Neural cell (in vitro differentiated cells): Measurements from ENCODE around the gene LANCL3. TPM values are rescaled to one million over a fixed set of nuclear protein-coding genes. Genes with fewer than 3 reads are reported as not detected.
"Not testable (repeated sequence)": the region's sequence is repeated elsewhere in the genome, so short reads cannot be mapped to it uniquely, and the experiment has no call there.

Experiments used
- H2AFZ ChIP-seq: fragments of 200-600, 300-800 bp; sonication (generic), shearing (Covaris generic); 2 replicates; pipeline ENCODE4 v1.6.0; 2014; ENCODE audit warnings: low read depth, mild to moderate bottlenecking, antibody characterized with exemption, low read length, moderate library complexity
- H3F3A ChIP-seq: fragments of 200-600 bp; shearing (Covaris generic); 2 replicates; pipeline ENCODE4 v1.6.1; 2016; ENCODE audit warnings: mild to moderate bottlenecking, moderate library complexity, mixed read lengths, antibody characterized with exemption, low read length; ENCODE audit not compliant: insufficient read depth, poor library complexity, severe bottlenecking
- H3K27ac ChIP-seq: fragments of 200-600, 300-800 bp; sonication (generic), shearing (Covaris generic); 2 replicates; pipeline ENCODE4 v1.5.1; 2014; ENCODE audit warnings: mild to moderate bottlenecking, low read length, moderate library complexity
- H3K27me3 ChIP-seq: fragments of 300-800, 200-600 bp; sonication (generic), shearing (Covaris generic); 2 replicates; pipeline ENCODE4 v1.6.0; 2014; ENCODE audit warnings: mild to moderate bottlenecking, low read depth, low read length, moderate library complexity; ENCODE audit not compliant: insufficient read depth
- H3K36me3 ChIP-seq: fragments of 300-800, 200-600 bp; sonication (generic), shearing (Covaris generic); 2 replicates; pipeline ENCODE4 v1.5.1; 2014; ENCODE audit warnings: mild to moderate bottlenecking, antibody characterized with exemption, low read length, moderate library complexity; ENCODE audit not compliant: insufficient read depth
- H3K4me2 ChIP-seq: fragments of 300-800, 200-600 bp; sonication (generic), shearing (Covaris generic); 2 replicates; pipeline ENCODE4 v1.6.0; 2014; ENCODE audit warnings: mild to moderate bottlenecking, low read length
- H3K4me3 ChIP-seq: fragments of 300-800, 200-600 bp; sonication (generic), shearing (Covaris generic); 2 replicates; pipeline ENCODE4 v1.5.1; 2014; ENCODE audit warnings: mild to moderate bottlenecking, low read length, moderate library complexity
- H3K79me2 ChIP-seq: fragments of 200-600 bp; shearing (Covaris generic); replicated peaks from 2 replicates; pipeline ENCODE4 v1.6.0; 2014; ENCODE audit warnings: mild to moderate bottlenecking, low read length, moderate library complexity; ENCODE audit not compliant: insufficient read depth
- H3K9ac ChIP-seq: fragments of 300-800, 200-600 bp; sonication (generic), shearing (Covaris generic); 2 replicates; pipeline ENCODE4 v1.6.1; 2016; ENCODE audit warnings: mild to moderate bottlenecking, low read length, mixed read lengths
- H3K9me2 ChIP-seq: fragments of 200-600 bp; shearing (Covaris generic); 2 replicates; pipeline ENCODE4 v1.6.1; 2016; ENCODE audit warnings: mild to moderate bottlenecking, low read length, mixed read lengths; ENCODE audit not compliant: insufficient read depth
- H3K9me3 ChIP-seq: fragments of 200-600, 300-800 bp; sonication (generic), shearing (Covaris generic); 2 replicates; pipeline ENCODE4 v1.6.1; 2016; ENCODE audit warnings: mild to moderate bottlenecking, mixed run types, low read length, moderate library complexity, mixed read lengths
- H4K20me1 ChIP-seq: fragments of 200-600 bp; shearing (Covaris generic); 2 replicates; pipeline ENCODE4 v1.6.1; 2016; ENCODE audit warnings: mild to moderate bottlenecking, mixed run types; ENCODE audit not compliant: insufficient read depth
- CTCF ChIP-seq: fragments of 450-650 bp; IDR thresholded peaks from 2 replicates; pipeline ENCODE4 v1.5.1; 2014; ENCODE audit warnings: antibody characterized with exemption, mild to moderate bottlenecking, moderate library complexity; ENCODE audit not compliant: poor library complexity, severe bottlenecking
- EP300 ChIP-seq: fragments of 450-650 bp; conservative IDR thresholded peaks from 2 replicates; pipeline ENCODE4 v1.6.1; 2014; ENCODE audit warnings: antibody characterized with exemption, mild to moderate bottlenecking, moderate library complexity; ENCODE audit not compliant: poor library complexity, severe bottlenecking
- EZH2 ChIP-seq: fragments of 200-600, 300-800 bp; shearing (Covaris generic), sonication (generic); IDR thresholded peaks from 2 replicates; pipeline ENCODE4 v1.6.1; 2014; ENCODE audit warnings: antibody characterized with exemption, low read length, borderline replicate concordance, mild to moderate bottlenecking; ENCODE audit not compliant: insufficient read depth, poor library complexity, severe bottlenecking
- MXI1 ChIP-seq: fragments of 450-650 bp; conservative IDR thresholded peaks from 2 replicates; pipeline ENCODE4 v1.6.1; 2014; ENCODE audit warnings: antibody characterized with exemption, mild to moderate bottlenecking; ENCODE audit not compliant: poor library complexity, severe bottlenecking
- POLR2AphosphoS5 ChIP-seq: IDR thresholded peaks from 2 replicates; pipeline ENCODE4 v1.6.1; 2012
- RAD21 ChIP-seq: fragments of 450-650 bp; conservative IDR thresholded peaks from 2 replicates; pipeline ENCODE4 v1.6.1; 2014; ENCODE audit warnings: antibody characterized with exemption, mild to moderate bottlenecking, moderate library complexity
- REST ChIP-seq: IDR thresholded peaks from 2 replicates; pipeline ENCODE4 v1.6.1; 2012; ENCODE audit warnings: borderline replicate concordance
- SMC3 ChIP-seq: fragments of 450-650 bp; conservative IDR thresholded peaks from 2 replicates; pipeline ENCODE4 v1.6.1; 2014; ENCODE audit warnings: antibody characterized with exemption, mild to moderate bottlenecking, moderate library complexity; ENCODE audit not compliant: poor library complexity
- TAF1 ChIP-seq: IDR thresholded peaks from 2 replicates; pipeline ENCODE4 v1.6.1; 2012; ENCODE audit warnings: low read depth
- polyA plus RNA-seq: library from polyadenylated mRNA; depleted of rRNA; stranded (reverse); fragments of >200 nt; gene quantifications from 2 replicates; pipeline ENCODE4 v1.2.3, GENCODE V29; 2014

LANCL3 gene
- polyA plus RNA-seq, 1 donor from 2014 or later, result 0.35 TPM

GRCh38 chrX:37580080-37580479 lies 8.6 kb downstream of the LANCL3 start:
- H3K36me3 ChIP-seq, result no peaks in the 10 kb centered on the region
- TF ChIP-seq TAF1 (no peak), REST (no peak), EZH2 (no peak), EP300 (no peak), POLR2AphosphoS5 (no peak), RAD21 (no peak), CTCF (no peak), MXI1 (no peak), SMC3 (no peak)
- no peak overlapping the region for H3K27ac ChIP-seq
- H3K27me3 ChIP-seq, result no peaks in the 10 kb centered on the region
- H3K4me3 ChIP-seq, result no peak overlapping the region
- H3K9ac ChIP-seq, result no peak overlapping the region
- H3K9me2 ChIP-seq, result no peaks in the 10 kb centered on the region
- no peak overlapping the region for H3K4me2 ChIP-seq
- no peak overlapping the region for H2AFZ ChIP-seq
- H4K20me1 ChIP-seq, result no peaks in the 10 kb centered on the region
- no peaks in the 10 kb centered on the region for H3F3A ChIP-seq
- no peaks in the 10 kb centered on the region for H3K9me3 ChIP-seq
- no peaks in the 10 kb centered on the region for H3K79me2 ChIP-seq

- H3K36me3 ChIP-seq, H3K27me3 ChIP-seq, H3K4me3 ChIP-seq, H3K79me2 ChIP-seq, H3K9me2 ChIP-seq, H3K9me3 ChIP-seq, H3F3A ChIP-seq, H2AFZ ChIP-seq, H3K4me2 ChIP-seq, H3K9ac ChIP-seq, H3K27ac ChIP-seq, H4K20me1 ChIP-seq: not testable (repeated sequence)
These were observed 15.9 kb downstream of the LANCL3 start for GRCh38 chrX:37587337-37587736.

GRCh38 chrX:37590047-37590446 lies 18.6 kb downstream of the LANCL3 start:
- no peak overlapping the region for H3K4me2 ChIP-seq
- H3K4me3 ChIP-seq, result no peak overlapping the region
- no peaks in the 10 kb centered on the region for H3K27me3 ChIP-seq
- H3K27ac ChIP-seq, result no peak overlapping the region
- H3K9me2 ChIP-seq, result no peaks in the 10 kb centered on the region
- no peaks in the 10 kb centered on the region for H3K36me3 ChIP-seq
- no peak overlapping the region for H2AFZ ChIP-seq
- H4K20me1 ChIP-seq, result no peaks in the 10 kb centered on the region
- H3K9ac ChIP-seq, result no peak overlapping the region
- TF ChIP-seq RAD21 (no peak), SMC3 (no peak), TAF1 (no peak), REST (no peak), EP300 (no peak), EZH2 (no peak), CTCF (no peak), MXI1 (no peak), POLR2AphosphoS5 (no peak)
- H3F3A ChIP-seq, result no peaks in the 10 kb centered on the region
- H3K9me3 ChIP-seq, result no peaks in the 10 kb centered on the region
- no peaks in the 10 kb centered on the region for H3K79me2 ChIP-seq
